ENCODE data around the gene PEX19.

- TF ChIP-seq CTCF (IDR thresholded peaks at IDR 0.05; ENCODE audit: low read length) (no peak), EZH2 (IDR thresholded peaks at IDR 0.05; ENCODE audit: borderline replicate concordance, low read length) (no peak)
Measured at GRCh38 chr1:160238408-160238807, 46.5 kb downstream of the PEX19 start.

Data from OCI-LY1 (cell line).